ENCODE results near the gene CD244. TPM values are rescaled to one million over a fixed set of nuclear protein-coding genes. Genes with fewer than 3 reads are reported as not detected.
"Not testable (repeated sequence)": the region's sequence is repeated elsewhere in the genome, so short reads cannot be mapped to it uniquely, and the experiment has no call there.

The CD244 gene
- total RNA-seq, 1 donor, result not detected

- no peak for TF ChIP-seq CTCF (IDR thresholded peaks at IDR 0.05; ENCODE audit: insufficient read depth, low read length)
These were observed 73.5 kb downstream of the CD244 start for GRCh38 chr1:160789051-160789701.

GRCh38 chr1:160782988-160783765 is 79.5 kb downstream of the CD244 start:
- not testable (repeated sequence) for DNase-seq (ENCODE audit: low read depth)

More at GRCh38 chr1:160789051-160789701, 73.5 kb downstream of the CD244 start:
- DNase-seq (ENCODE audit: low read depth), result no peak
- no peak overlapping the region for H3K4me3 ChIP-seq (ENCODE audit: low read depth, low read length)

GRCh38 chr1:160781914-160782689 is 80.6 kb downstream of the CD244 start:
- no peak for TF ChIP-seq CTCF (IDR thresholded peaks at IDR 0.05; ENCODE audit: insufficient read depth, low read length)
- no peak overlapping the region for H3K4me3 ChIP-seq (ENCODE audit: low read depth, low read length)
- DNase-seq (ENCODE audit: low read depth), result no peak

More at GRCh38 chr1:160782988-160783765, 79.5 kb downstream of the CD244 start:
- H3K4me3 ChIP-seq (ENCODE audit: low read depth, low read length), result not testable (repeated sequence)

GRCh38 chr1:160781186-160781766 is 81.4 kb downstream of the CD244 start:
- no peak for DNase-seq (ENCODE audit: low read depth)

DNA sequence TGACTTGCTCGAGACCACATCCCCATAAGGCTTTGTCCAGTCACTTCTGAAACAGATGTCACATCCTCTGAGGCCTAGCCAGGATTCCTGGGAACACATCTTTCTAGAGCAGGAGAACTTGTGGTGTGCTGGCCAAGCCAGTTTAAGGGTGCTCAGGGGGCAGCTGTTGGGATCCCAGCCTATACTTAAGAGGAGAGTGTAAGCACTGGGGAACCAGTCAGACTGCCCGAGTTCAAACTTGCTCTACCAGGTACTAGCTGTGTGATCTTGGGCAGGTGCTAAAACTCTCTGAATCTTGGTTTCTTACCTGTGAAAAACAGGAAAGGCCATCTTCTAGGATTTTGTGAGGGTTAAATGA is 82.3 kb downstream of the CD244 start:
- TF ChIP-seq CTCF (IDR thresholded peaks at IDR 0.05; ENCODE audit: insufficient read depth, low read length), result no peak
- H3K4me3 ChIP-seq (ENCODE audit: low read depth, low read length), result no peak overlapping the region
- no peak for DNase-seq (ENCODE audit: low read depth)

More at GRCh38 chr1:160781186-160781766, 81.4 kb downstream of the CD244 start:
- no peak overlapping the region for H3K4me3 ChIP-seq (ENCODE audit: low read depth, low read length)
- TF ChIP-seq CTCF (IDR thresholded peaks at IDR 0.05; ENCODE audit: insufficient read depth, low read length), result no peak

Other genes with a start within 250 kb of the CD244 start
- gene SLAMF1, start 215.8 kb downstream of the CD244 start, total RNA-seq (ENCODE audit: low replicate concordance), result not detected in 2 replicates
- gene CD48, start 151.1 kb downstream of the CD244 start, total RNA-seq (ENCODE audit: low replicate concordance), result not detected in 2 replicates
- not detected in 2 replicates for gene SLAMF7, start 123.6 kb downstream of the CD244 start, total RNA-seq (ENCODE audit: low replicate concordance)
- 0.25 TPM in 1 of 2 replicates, not detected in the other for gene LY9, start 66.7 kb downstream of the CD244 start, total RNA-seq (ENCODE audit: low replicate concordance)
- gene ITLN1, start 22.3 kb upstream of the CD244 start, total RNA-seq (ENCODE audit: low replicate concordance), result 0.49 TPM in 1 of 2 replicates, not detected in the other
- gene ITLN2, start 91.9 kb upstream of the CD244 start, total RNA-seq (ENCODE audit: low replicate concordance), result 3.8 TPM in 1 of 2 replicates, not detected in the other
- 0.36 and 3.3 TPM in 2 replicates for gene F11R, start 158.3 kb upstream of the CD244 start, total RNA-seq (ENCODE audit: low replicate concordance)
- gene TSTD1, start 176.1 kb upstream of the CD244 start, total RNA-seq (ENCODE audit: low replicate concordance), result 0.90 TPM in 1 of 2 replicates, not detected in the other
- 23.5 and 36.2 TPM in 2 replicates for gene USF1, start 183.1 kb upstream of the CD244 start, total RNA-seq (ENCODE audit: low replicate concordance)
- not detected in 2 replicates for gene ARHGAP30, start 207.0 kb upstream of the CD244 start, total RNA-seq (ENCODE audit: low replicate concordance)
- gene NECTIN4, start 226.7 kb upstream of the CD244 start, total RNA-seq (ENCODE audit: low replicate concordance), result not detected in 2 replicates
- 0.90 and 1.8 TPM in 2 replicates for gene KLHDC9, start 235.5 kb upstream of the CD244 start, total RNA-seq (ENCODE audit: low replicate concordance)

Measured in fibroblast of the aortic adventitia (primary cell).